H1 (cell line): ENCODE results near the gene EVPLL. TPM values are rescaled to one million over a fixed set of nuclear protein-coding genes. Genes with fewer than 3 reads are reported as not detected.

Experiments
- CTCF ChIA-PET: fragments of 300-600 bp; sonication (Branson Sonifier 250); formaldehyde crosslinking; loops from one replicate; lab custom pipeline; 2021; ENCODE audit not compliant: partially characterized antibody; lab: Charles Lee
- POLR2A ChIA-PET: fragments of 300-600 bp; sonication (Branson Sonifier 250); formaldehyde crosslinking; loops from one replicate; lab custom pipeline; 2021; ENCODE audit warnings: inconsistent platforms; ENCODE audit not compliant: partially characterized antibody; lab: Charles Lee
- DNase-seq, 2 experiments: peaks; one replicate each; pipeline versions ENCODE4 v3.0.0 to v3.0.0-alpha.2; 2010 to 2022; ENCODE audit warnings: low spot score in 2 of 2, low read depth in 1 of 2, mixed read lengths in 1 of 2
- FAIRE-seq: peaks from 2 replicates; lab custom pipeline; 2011; peaks lifted over from hg19 to GRCh38; lab: Jason Lieb, UNC
- H2AFZ ChIP-seq: 2 replicates; pipeline ENCODE4 v1.8.1; 2012; ENCODE audit warnings: low read length, inconsistent platforms
- H2AK5ac ChIP-seq: 2 replicates; pipeline ENCODE4 v1.6.1; 2013; ENCODE audit warnings: low read depth, low read length
- H2BK120ac ChIP-seq: replicated peaks from 2 replicates; pipeline ENCODE3; 2013; ENCODE audit warnings: low read depth, low read length, inconsistent platforms
- H2BK12ac ChIP-seq: 2 replicates; pipeline ENCODE4 v1.6.1; 2013; ENCODE audit warnings: low read depth, low read length
- H2BK15ac ChIP-seq: 2 replicates; pipeline ENCODE4 v1.6.1; 2013; ENCODE audit warnings: low read length
- H2BK20ac ChIP-seq: 2 replicates; pipeline ENCODE4 v1.6.1; 2013; ENCODE audit warnings: low read length
- H2BK5ac ChIP-seq: 2 replicates; pipeline ENCODE4 v1.6.1; 2013; ENCODE audit warnings: low read depth, low read length
- H3K14ac ChIP-seq: 2 replicates; pipeline ENCODE4 v1.6.1; 2013; ENCODE audit warnings: inconsistent platforms; ENCODE audit not compliant: insufficient read length
- H3K18ac ChIP-seq: 2 replicates; pipeline ENCODE4 v1.6.1; 2013; ENCODE audit warnings: low read length; ENCODE audit errors: extremely low read depth
- H3K23ac ChIP-seq: 2 replicates; pipeline ENCODE4 v1.6.1; 2013; ENCODE audit warnings: inconsistent platforms; ENCODE audit not compliant: insufficient read length
- H3K23me2 ChIP-seq: 2 replicates; pipeline ENCODE4 v1.6.1; 2013; ENCODE audit warnings: low read depth, low read length
- H3K27ac ChIP-seq: 2 replicates; pipeline ENCODE4 v1.6.1; 2011; ENCODE audit warnings: low read depth, low read length, inconsistent platforms
- H3K27me3 ChIP-seq, 4 experiments: replicated peaks in 1 of 4; 1 replicate in 1 of 4; 2 replicates in 3 of 4; pipeline versions ENCODE4 v1.6.1 to v1.8.1; 2011 to 2013; ENCODE audit warnings: low read length in 3 of 4, mild to moderate bottlenecking in 3 of 4, inconsistent platforms in 2 of 4, mixed read lengths in 2 of 4, moderate library complexity in 1 of 4; ENCODE audit not compliant: control insufficient read depth in 3 of 4, insufficient read depth in 3 of 4; ENCODE audit errors: extremely low read depth in 1 of 4
- H3K36me3 ChIP-seq, 4 experiments: 2 replicates each; pipeline versions ENCODE4 v1.6.1 to v1.8.1; 2011 to 2013; ENCODE audit warnings: mild to moderate bottlenecking in 4 of 4, low read length in 3 of 4, moderate library complexity in 2 of 4, control low read depth in 1 of 4, inconsistent platforms in 1 of 4; ENCODE audit not compliant: insufficient read depth in 4 of 4, control insufficient read depth in 2 of 4
- H3K4ac ChIP-seq: replicated peaks from 2 replicates; pipeline ENCODE3; 2013; ENCODE audit warnings: low read length, low read depth, mixed read lengths, inconsistent platforms; ENCODE audit not compliant: insufficient read length
- H3K4me1 ChIP-seq, 4 experiments: replicated peaks in 1 of 4; 1 replicate in 1 of 4; 2 replicates in 3 of 4; pipeline versions ENCODE4 v1.6.1 to v1.8.1; 2011 to 2013; ENCODE audit warnings: low read length in 3 of 4, inconsistent platforms in 2 of 4, mixed read lengths in 1 of 4; ENCODE audit not compliant: insufficient read depth in 4 of 4, control insufficient read depth in 3 of 4
- H3K4me2 ChIP-seq, 2 experiments: 2 replicates each; pipeline versions ENCODE4 v1.6.1 to v1.8.1; 2011 to 2013; ENCODE audit warnings: low read depth in 2 of 2, low read length in 2 of 2, control low read depth in 1 of 2, inconsistent platforms in 1 of 2, mild to moderate bottlenecking in 1 of 2; ENCODE audit not compliant: insufficient read depth in 1 of 2
- H3K4me3 ChIP-seq, 4 experiments: fragments of 200-600, 300-600 bp in 1 of 4; sonication (generic), shearing (Covaris generic), sonication (Bioruptor Twin) in 1 of 4; 2 replicates each; pipeline versions ENCODE4 v1.5.1 to v1.8.1; 2011 to 2016; ENCODE audit warnings: low read length in 4 of 4, low read depth in 3 of 4, control low read depth in 2 of 4, inconsistent platforms in 2 of 4, mild to moderate bottlenecking in 2 of 4, mixed read lengths in 1 of 4, moderate library complexity in 1 of 4; ENCODE audit not compliant: insufficient read depth in 2 of 4; ENCODE audit errors: extremely low read depth in 1 of 4
- H3K56ac ChIP-seq: replicated peaks from 2 replicates; pipeline ENCODE3; 2013; ENCODE audit warnings: low read depth, mild to moderate bottlenecking, mixed read lengths, low read length, inconsistent platforms; ENCODE audit not compliant: insufficient read length
- H3K79me1 ChIP-seq: 2 replicates; pipeline ENCODE4 v1.6.1; 2013; ENCODE audit warnings: low read depth, low read length, control low read depth
- H3K79me2 ChIP-seq, 2 experiments: 2 replicates each; pipeline versions ENCODE4 v1.6.1 to v1.8.1; 2012 to 2013; ENCODE audit warnings: low read length in 2 of 2, mild to moderate bottlenecking in 2 of 2, inconsistent platforms in 1 of 2; ENCODE audit not compliant: insufficient read depth in 2 of 2, control insufficient read depth in 1 of 2
- H3K9ac ChIP-seq, 4 experiments: replicated peaks in 1 of 4; 1 replicate in 1 of 4; 2 replicates in 3 of 4; pipeline versions ENCODE4 v1.6.1 to v1.8.1; 2011 to 2013; ENCODE audit warnings: low read depth in 3 of 4, low read length in 3 of 4, control low read depth in 2 of 4, mild to moderate bottlenecking in 2 of 4, moderate library complexity in 2 of 4, inconsistent platforms in 1 of 4; ENCODE audit errors: extremely low read depth in 1 of 4
- H3K9me3 ChIP-seq, 2 experiments: 2 replicates each; pipeline versions ENCODE4 v1.6.1 to v1.8.1; 2012 to 2013; ENCODE audit warnings: mild to moderate bottlenecking in 2 of 2, moderate library complexity in 2 of 2, control low read depth in 1 of 2, inconsistent platforms in 1 of 2, low read depth in 1 of 2, low read length in 1 of 2, mixed read lengths in 1 of 2; ENCODE audit not compliant: insufficient read depth in 2 of 2
- H4K20me1 ChIP-seq, 2 experiments: replicated peaks in 1 of 2; 2 replicates each; pipeline versions ENCODE3 to v1.8.1; 2011 to 2013; ENCODE audit warnings: inconsistent platforms in 2 of 2, low read length in 2 of 2, mild to moderate bottlenecking in 1 of 2; ENCODE audit not compliant: insufficient read depth in 2 of 2, control insufficient read depth in 1 of 2
- H4K5ac ChIP-seq: 2 replicates; pipeline ENCODE4 v1.6.1; 2013; ENCODE audit warnings: low read length, low read depth, mixed read lengths, inconsistent platforms; ENCODE audit not compliant: insufficient read length
- H4K8ac ChIP-seq: 2 replicates; pipeline ENCODE4 v1.8.0; 2013; ENCODE audit warnings: mild to moderate bottlenecking, moderate library complexity, low read length, inconsistent platforms; ENCODE audit not compliant: insufficient read depth; ENCODE audit errors: extremely low read depth
- H4K91ac ChIP-seq: replicated peaks from 2 replicates; pipeline ENCODE3; 2013; ENCODE audit warnings: low read length, mixed read lengths, inconsistent platforms; ENCODE audit not compliant: insufficient read length
- KDM1A ChIP-seq: fragments of 200-600, 300-600 bp; sonication (generic); IDR thresholded peaks from 2 replicates; pipeline ENCODE4 v1.7.1; 2016; ENCODE audit warnings: mild to moderate bottlenecking, low read length, borderline replicate concordance
- KDM5A ChIP-seq: fragments of 200-600 bp; IDR thresholded peaks from 2 replicates; pipeline ENCODE4 v1.7.1; 2012; ENCODE audit warnings: mild to moderate bottlenecking, low read length, inconsistent platforms, mixed read lengths
- NRF1 ChIP-seq: IDR thresholded peaks from 2 replicates; pipeline ENCODE4 v1.6.1; 2011; ENCODE audit warnings: mild to moderate bottlenecking, low read depth, low read length, improper control_type of control experiment
- USF2 ChIP-seq: IDR thresholded peaks from 2 replicates; pipeline ENCODE4 v1.6.1; 2011; ENCODE audit warnings: low read length, improper control_type of control experiment
- WGBS, 2 experiments: shearing (Covaris generic) in 1 of 2; methylation state at CpG; one replicate each; pipeline versions ENCODE4 v1.1.6 to v1.1.7; 2013 to 2015; ENCODE audit warnings: low lambda C conversion rate in 2 of 2, mixed read lengths in 2 of 2, inconsistent platforms in 1 of 2, low coverage in 1 of 2, missing lambda C conversion rate in 1 of 2; ENCODE audit not compliant: insufficient replicate concordance in 2 of 2, insufficient coverage in 1 of 2, insufficient read length in 1 of 2; ENCODE audit errors: extremely low coverage in 1 of 2, missing lambda C conversion rate in 1 of 2; 5-methylcytosine and 5-hydroxymethylcytosine counted together
- polyA plus RNA-seq, 7 experiments: library from polyadenylated mRNA; depleted of rRNA in 3 of 7; stranded (reverse) in 5 of 7; unstranded in 2 of 7; fragments of >200 nt in 5 of 7; fragments of 200-250 nt in 2 of 7; gene quantifications; 1 replicate in 5 of 7; 2 replicates in 1 of 7; 4 replicates in 1 of 7; pipeline versions ENCODE4 v1.2.1 to v1.2.3, GENCODE V29; 2011 to 2013; ENCODE audit warnings: missing spikeins in 2 of 7, mixed read lengths in 2 of 7
- total RNA-seq: library from RNA; stranded (reverse); fragmentation: NEBNext Ultra II Directional; extraction: Animal tissue kit (Norgen Biotek cat#: 25700); gene quantifications from 2 replicates; pipeline ENCODE4 v1.2.1, GENCODE V29; 2021

Gene EVPLL
- total and polyA plus RNA-seq, 2 of the 8 experiments (the other 6 are each of a cell fraction or from before 2014, with no cell fraction given), result 0.06 TPM; not detected in 1

GRCh38 chr17:18379246-18380146, 1.9 kb downstream of the EVPLL start:
- H3K4me3 ChIP-seq, result no peak overlapping the region
- H2BK12ac ChIP-seq, result no peak overlapping the region
- no peak overlapping the region for H3K14ac ChIP-seq
- no peaks in the 10 kb centered on the region for H4K20me1 ChIP-seq
- DNase-seq (no peak), FAIRE-seq (no peak)
- H3K56ac ChIP-seq, result no peak overlapping the region
- peaks cover 0 to 8% (median 2%) of the 10 kb centered on the region in 4 experiments; a peak in 2 of 7 replicates for H3K4me1 ChIP-seq
- no peak overlapping the region for H3K9ac ChIP-seq
- no peak overlapping the region for H3K4ac ChIP-seq
- H4K5ac ChIP-seq, result no peak overlapping the region
- 89% methylated on average over 15 of the region's 16 CpGs; no CpG with 5 or more reads in 1 of the 2 experiments for WGBS, 2 experiments
- POLR2A ChIA-PET, result interaction anchor here (1.1 kb wide), 1 partner anchor 9 kb away, joined by 3 read pairs; no protein-coding TSS in a partner anchor
- no peak overlapping the region for H3K18ac ChIP-seq
- TF ChIP-seq KDM1A (peak; percentile 92), NRF1 (no peak), USF2 (no peak), KDM5A (no peak)
- TF ChIP-seq, all 59 proteins: peak for 1
- H2BK15ac ChIP-seq, result no peak overlapping the region
- no peak overlapping the region for H3K23ac ChIP-seq
- peak overlapping the region; percentile 51; the same call in 1 of the 2 replicates for H4K8ac ChIP-seq
- H3K27me3 ChIP-seq, result no peaks in the 10 kb centered on the region
- H2AFZ ChIP-seq, result no peak overlapping the region
- H2BK120ac ChIP-seq, result no peak overlapping the region
- no peak overlapping the region for H2BK5ac ChIP-seq
- H3K79me2 ChIP-seq, result no peaks in the 10 kb centered on the region
- H2AK5ac ChIP-seq, result no peak overlapping the region
- no peaks in the 10 kb centered on the region for H3K23me2 ChIP-seq
- CTCF ChIA-PET, result no interaction called here
- no peak overlapping the region for H4K91ac ChIP-seq
- H3K27ac ChIP-seq, result no peak overlapping the region
- H3K36me3 ChIP-seq, result no peaks in the 10 kb centered on the region
- H3K4me2 ChIP-seq, result no peak overlapping the region
- no peak overlapping the region for H2BK20ac ChIP-seq
- H3K9me3 ChIP-seq, result peaks cover 0 to 5% of the 10 kb centered on the region in 2 experiments; a peak in 1 of 4 replicates
- H3K79me1 ChIP-seq, result no peaks in the 10 kb centered on the region
